ENCODE measurements around the gene CBLN3.

CBLN3 gene

GRCh38 chr14:24378981-24379906 is 50.2 kb downstream of the CBLN3 start:
- no peak for DNase-seq

GRCh38 chr14:24378327-24378726 is 51.1 kb downstream of the CBLN3 start:
- DNase-seq: no peak

GRCh38 chr14:24377657-24378056 is 51.8 kb downstream of the CBLN3 start:
- no peak for DNase-seq

- no peak for DNase-seq
These were observed 52.3 kb downstream of the CBLN3 start for GRCh38 chr14:24377126-24377525.

All from suppressor macrophage treated with lipopolysaccharide for 1 hour (primary cell).